ENCODE results near the gene STXBP6. TPM values are rescaled to one million over a fixed set of nuclear protein-coding genes. Genes with fewer than 3 reads are reported as not detected.

Gene STXBP6
- total RNA-seq, 1 donor, result 0.27 TPM

- no peak for TF ChIP-seq CTCF (IDR thresholded peaks at IDR 0.05; ENCODE audit: insufficient read depth, low read length)
- peak; percentile 59 for DNase-seq (ENCODE audit: low read depth)
- H3K4me3 ChIP-seq (ENCODE audit: low read depth, low read length), result no peak overlapping the region
Observed at GRCh38 chr14:25001601-25002000, 48.3 kb downstream of the STXBP6 start.

- peak; percentile 61 for DNase-seq (ENCODE audit: low read depth)
Observed at GRCh38 chr14:25001156-25001555, 48.8 kb downstream of the STXBP6 start.

GRCh38 chr14:24999157-24999556 is 50.8 kb downstream of the STXBP6 start:
- DNase-seq (ENCODE audit: low read depth), result no peak
- H3K4me3 ChIP-seq (ENCODE audit: low read depth, low read length), result no peak overlapping the region
- no peak for TF ChIP-seq CTCF (IDR thresholded peaks at IDR 0.05; ENCODE audit: insufficient read depth, low read length)

More at GRCh38 chr14:25001156-25001555, 48.8 kb downstream of the STXBP6 start:
- TF ChIP-seq CTCF (IDR thresholded peaks at IDR 0.05; ENCODE audit: insufficient read depth, low read length), result no peak
- H3K4me3 ChIP-seq (ENCODE audit: low read depth, low read length), result no peak overlapping the region

GRCh38 chr14:24996930-24997725 is 52.8 kb downstream of the STXBP6 start:
- DNase-seq (ENCODE audit: low read depth), result no peak
- TF ChIP-seq CTCF (IDR thresholded peaks at IDR 0.05; ENCODE audit: insufficient read depth, low read length), result no peak
- no peak overlapping the region for H3K4me3 ChIP-seq (ENCODE audit: low read depth, low read length)

GRCh38 chr14:24995016-24995415 is 54.9 kb downstream of the STXBP6 start:
- TF ChIP-seq CTCF (IDR thresholded peaks at IDR 0.05; ENCODE audit: insufficient read depth, low read length), result no peak
- no peak for DNase-seq (ENCODE audit: low read depth)
- H3K4me3 ChIP-seq (ENCODE audit: low read depth, low read length), result no peak overlapping the region

GRCh38 chr14:24993631-24994030 is 56.3 kb downstream of the STXBP6 start:
- no peak for DNase-seq (ENCODE audit: low read depth)
- TF ChIP-seq CTCF (IDR thresholded peaks at IDR 0.05; ENCODE audit: insufficient read depth, low read length), result no peak

More at GRCh38 chr14:24993631-24994030, 56.3 kb downstream of the STXBP6 start:
- H3K4me3 ChIP-seq (ENCODE audit: low read depth, low read length), result no peak overlapping the region
